Activated CD4-positive, alpha-beta T cell treated with anti-CD3 and anti-CD28 coated beads, Interleukin-2, amount 10 ng/mL, durations not matched to agents 7 days and 5 days (primary cell): ENCODE measurements around the gene IGFBP7. TPM values are rescaled to one million over a fixed set of nuclear protein-coding genes. Genes with fewer than 3 reads are reported as not detected.

ENCODE experiments used
- CTCF ChIA-PET: fragments of 350-600 bp; sonication (Branson Sonifier 250); formaldehyde crosslinking; loops from one replicate; lab custom pipeline; 2021; ENCODE audit warnings: antibody characterized with exemption; lab: Charles Lee
- POLR2A ChIA-PET: fragments of 350-600 bp; sonication (Branson Sonifier 250); formaldehyde crosslinking; loops from one replicate; lab custom pipeline; 2021; ENCODE audit warnings: antibody characterized with exemption; lab: Charles Lee
- DNase-seq: peaks from one replicate; pipeline ENCODE4 v3.0.0-alpha.2; 2020
- H3K27ac Mint-ChIP-seq: one replicate; pipeline ENCODE4 v1.8.0; 2021; ENCODE audit warnings: mild to moderate bottlenecking, moderate library complexity, mixed read lengths
- H3K27me3 Mint-ChIP-seq: one replicate; pipeline ENCODE4 v1.8.0; 2021; ENCODE audit warnings: mixed read lengths
- H3K36me3 Mint-ChIP-seq: one replicate; pipeline ENCODE4 v1.8.0; 2021; ENCODE audit warnings: low read depth, mixed read lengths
- H3K4me1 Mint-ChIP-seq: one replicate; pipeline ENCODE4 v1.8.0; 2021; ENCODE audit warnings: mixed read lengths
- H3K4me3 Mint-ChIP-seq: one replicate; pipeline ENCODE4 v1.8.0; 2021; ENCODE audit warnings: mild to moderate bottlenecking, moderate library complexity, mixed read lengths
- H3K9me3 Mint-ChIP-seq: one replicate; pipeline ENCODE4 v1.8.0; 2021; ENCODE audit warnings: mixed read lengths
- total RNA-seq, 2 experiments: library from RNA; stranded (reverse); gene quantifications; one replicate each; pipeline ENCODE4 v1.2.3, GENCODE V29; 2021

The IGFBP7 gene
- total RNA-seq, 2 experiments from 2014 or later, result 0.19 to 0.27 TPM

DNA sequence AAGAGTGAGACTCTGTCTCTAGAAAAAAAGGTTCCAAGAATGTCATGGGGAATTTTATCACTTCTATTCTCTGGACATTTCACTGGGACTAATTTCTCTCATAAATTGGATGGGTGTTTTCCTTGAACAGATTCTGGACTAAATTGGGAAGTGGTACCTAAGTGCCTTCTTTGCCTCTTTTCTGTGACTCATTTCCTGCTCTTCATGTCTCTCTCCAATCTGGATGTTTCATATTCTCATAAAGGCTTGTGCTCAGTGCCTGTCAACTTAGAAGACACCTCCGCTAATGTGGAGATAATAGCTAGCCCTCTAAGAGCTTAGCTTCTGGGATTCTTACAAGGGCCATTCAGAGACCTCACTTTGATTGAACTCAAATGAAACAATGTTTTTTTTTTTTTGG lies 38.0 kb upstream of the IGFBP7 start:
- CTCF ChIA-PET, result interaction anchor here (1.1 kb wide), 1 partner anchor 15 kb away, joined by 3 read pairs; no protein-coding TSS in a partner anchor

DNA sequence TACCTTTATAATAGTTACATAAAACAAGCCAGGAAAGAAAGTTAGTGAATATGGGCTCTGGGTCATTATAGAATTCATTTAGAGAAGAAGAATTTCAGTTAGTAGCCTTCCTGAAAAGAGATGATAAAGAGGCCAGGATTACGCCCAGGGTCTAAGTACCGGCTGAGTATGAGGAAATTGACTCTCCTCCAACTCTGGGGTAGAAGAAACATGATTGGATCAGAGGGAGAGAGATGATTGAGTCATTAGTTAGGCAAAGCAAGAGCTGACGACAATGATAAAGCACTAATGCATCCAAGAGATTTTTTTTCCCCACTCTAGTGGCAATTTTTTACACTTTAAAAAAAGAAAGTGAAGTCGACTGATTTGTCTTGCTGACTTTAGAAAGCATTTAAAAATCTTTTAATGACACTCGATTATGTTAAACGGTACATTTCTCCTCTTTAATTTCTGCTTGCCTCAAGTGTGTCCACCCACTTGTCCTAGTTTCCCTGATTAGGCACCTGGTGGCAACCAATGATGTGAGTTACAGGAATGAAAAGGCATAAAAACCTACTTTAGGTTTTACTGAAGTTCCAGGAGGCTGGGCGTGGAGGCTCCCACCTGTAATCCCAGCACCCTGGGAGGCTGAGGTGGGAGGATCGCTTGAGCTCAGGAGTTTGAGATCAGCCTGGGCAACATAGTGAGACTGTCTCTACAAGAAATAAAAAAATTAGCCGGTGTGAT lies 37.3 kb upstream of the IGFBP7 start:
- POLR2A ChIA-PET, result no interaction called here
- H3K27me3 Mint-ChIP-seq, result peaks cover 8% of the 10 kb centered on the region
- H3K4me3 Mint-ChIP-seq, result no peak overlapping the region
- CTCF ChIA-PET, result no interaction called here
- H3K36me3 Mint-ChIP-seq, result no peaks in the 10 kb centered on the region
- DNase-seq, result no peak
- H3K27ac Mint-ChIP-seq, result no peak overlapping the region
- no peaks in the 10 kb centered on the region for H3K4me1 Mint-ChIP-seq
- H3K9me3 Mint-ChIP-seq, result no peaks in the 10 kb centered on the region

More for the DNA sequence above, 38.0 kb upstream of the IGFBP7 start:
- Mint-ChIP-seq H3K27me3 (peaks cover 7% of the 10 kb centered on the region), H3K4me1 (no peaks in the 10 kb centered on the region), H3K4me3 (no peak overlapping the region), H3K27ac (no peak overlapping the region), H3K36me3 (no peaks in the 10 kb centered on the region), H3K9me3 (no peaks in the 10 kb centered on the region)
- no peak for DNase-seq
- POLR2A ChIA-PET, result no interaction called here

DNA sequence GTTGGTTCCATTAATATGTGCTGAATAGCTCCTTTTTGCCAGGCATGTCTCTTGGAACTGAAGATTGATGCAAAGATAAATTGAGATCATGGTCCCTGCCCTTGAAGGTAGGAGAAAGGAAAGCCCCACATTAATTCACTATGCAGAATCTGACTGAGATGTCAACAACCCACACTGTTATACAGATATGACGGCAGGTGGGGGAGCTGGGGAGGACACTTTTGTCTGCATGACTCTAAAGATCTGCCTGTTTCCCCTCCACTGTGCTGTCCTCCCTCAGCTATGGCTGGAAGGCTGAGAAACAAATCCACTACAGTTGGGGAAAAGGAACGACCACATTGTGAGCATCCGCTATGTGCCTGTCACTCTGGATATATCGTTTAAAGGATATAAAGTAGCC lies 36.3 kb upstream of the IGFBP7 start:
- Mint-ChIP-seq H3K27me3 (peaks cover 10% of the 10 kb centered on the region), H3K27ac (no peak overlapping the region), H3K36me3 (no peaks in the 10 kb centered on the region), H3K9me3 (no peaks in the 10 kb centered on the region), H3K4me3 (no peak overlapping the region), H3K4me1 (no peaks in the 10 kb centered on the region)
- no peak for DNase-seq
- ChIA-PET CTCF (no interaction called here), POLR2A (no interaction called here)

DNA sequence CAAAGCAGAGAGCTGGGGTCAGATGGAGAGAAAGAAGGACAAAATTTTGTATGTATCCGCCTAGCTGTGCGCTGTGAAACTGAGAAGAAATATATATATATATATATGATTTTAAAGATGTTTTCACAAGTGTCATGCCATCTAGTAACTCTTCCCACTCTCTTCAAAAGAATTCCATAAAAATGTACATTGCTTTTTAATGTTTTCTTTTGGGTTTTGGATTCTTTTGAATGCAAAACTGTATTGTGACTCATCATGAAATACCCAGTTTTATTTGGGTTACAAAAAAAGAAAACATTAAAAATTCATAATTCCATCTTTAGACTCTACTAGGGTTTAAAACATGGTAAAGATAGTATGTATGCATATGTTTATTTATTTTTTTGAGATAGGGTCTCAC lies 34.3 kb upstream of the IGFBP7 start:
- POLR2A ChIA-PET, result no interaction called here
- Mint-ChIP-seq H3K9me3 (no peaks in the 10 kb centered on the region), H3K27me3 (peaks cover 8% of the 10 kb centered on the region), H3K4me1 (no peaks in the 10 kb centered on the region), H3K27ac (no peak overlapping the region), H3K36me3 (no peaks in the 10 kb centered on the region), H3K4me3 (no peak overlapping the region)
- no peak for DNase-seq
- CTCF ChIA-PET, result no interaction called here

DNA sequence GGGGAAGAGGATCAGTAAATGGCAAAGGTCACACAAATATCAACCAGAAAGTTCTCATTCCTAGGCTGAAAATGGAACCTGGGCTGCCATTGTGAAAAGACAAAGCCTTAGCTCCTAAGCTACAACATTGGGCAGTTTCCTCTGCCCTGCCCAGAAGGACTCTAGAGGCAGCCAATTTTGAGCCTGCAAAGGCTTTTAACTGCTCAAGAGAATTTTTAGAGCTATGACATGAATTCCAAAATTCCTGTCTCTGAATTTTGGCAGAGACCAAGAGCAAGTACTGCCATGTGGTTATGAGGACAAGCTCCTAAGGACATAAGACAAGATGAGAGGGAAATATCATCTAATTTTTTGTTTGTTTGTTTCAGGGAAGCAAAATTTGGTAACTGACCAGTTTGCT lies 29.6 kb upstream of the IGFBP7 start:
- CTCF ChIA-PET, result interaction anchor here (1.3 kb wide), 1 partner anchor 24 kb away, joined by 3 read pairs; no protein-coding TSS in a partner anchor
- POLR2A ChIA-PET, result no interaction called here

DNA sequence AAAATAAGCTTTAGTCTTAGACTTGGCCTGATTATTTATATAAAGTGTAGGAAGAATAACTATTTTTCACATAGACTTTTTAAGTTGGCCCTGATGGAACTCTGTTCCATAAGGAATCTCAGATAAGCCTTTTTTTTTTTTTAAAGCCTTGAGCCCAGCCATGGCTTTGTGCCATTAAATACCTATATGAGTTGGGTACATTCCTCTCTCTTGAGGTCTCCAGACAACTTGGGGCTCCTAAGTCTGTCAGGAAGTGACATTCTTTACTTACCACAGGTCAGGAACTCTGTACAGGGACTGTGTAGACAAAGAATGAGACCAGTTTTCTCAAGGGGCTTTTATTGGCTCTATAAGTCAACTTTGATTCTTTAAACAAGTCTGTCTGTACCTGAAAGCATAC lies 27.1 kb upstream of the IGFBP7 start:
- Mint-ChIP-seq H3K36me3 (no peaks in the 10 kb centered on the region), H3K9me3 (peaks cover 4% of the 10 kb centered on the region), H3K27ac (no peak overlapping the region), H3K4me1 (no peaks in the 10 kb centered on the region), H3K4me3 (no peak overlapping the region), H3K27me3 (peaks cover 9% of the 10 kb centered on the region)
- POLR2A ChIA-PET, result no interaction called here
- no peak for DNase-seq
- CTCF ChIA-PET, result no interaction called here

More for the DNA sequence above, 29.6 kb upstream of the IGFBP7 start:
- DNase-seq, result no peak
- Mint-ChIP-seq H3K27ac (no peak overlapping the region), H3K4me1 (no peaks in the 10 kb centered on the region), H3K36me3 (no peaks in the 10 kb centered on the region), H3K4me3 (no peak overlapping the region), H3K27me3 (peaks cover 8% of the 10 kb centered on the region), H3K9me3 (peaks cover 4% of the 10 kb centered on the region)

DNA sequence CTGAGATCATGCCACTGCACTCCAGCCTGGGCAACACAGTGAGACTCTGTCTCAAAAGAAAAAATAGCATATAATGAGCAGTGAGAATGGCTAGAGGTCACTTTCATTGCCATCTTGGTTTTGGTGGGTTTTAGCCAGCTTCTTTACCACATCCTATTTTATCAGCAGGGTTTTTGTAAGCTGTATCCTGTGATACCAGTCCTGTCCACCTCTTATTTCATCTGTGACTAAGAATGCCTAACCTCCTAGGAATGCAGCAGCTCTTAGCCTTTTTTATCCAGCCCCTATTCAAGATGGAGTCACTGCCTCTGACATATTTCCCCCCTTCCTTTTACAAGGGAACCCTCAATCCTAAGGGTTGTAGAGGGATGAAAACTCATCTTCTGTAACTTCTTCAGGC lies 26.1 kb upstream of the IGFBP7 start:
- Mint-ChIP-seq H3K36me3 (no peaks in the 10 kb centered on the region), H3K9me3 (peaks cover 4% of the 10 kb centered on the region), H3K4me3 (no peak overlapping the region), H3K4me1 (no peaks in the 10 kb centered on the region), H3K27ac (no peak overlapping the region), H3K27me3 (peaks cover 6% of the 10 kb centered on the region)
- ChIA-PET POLR2A (no interaction called here), CTCF (no interaction called here)
- DNase-seq, result no peak

DNA sequence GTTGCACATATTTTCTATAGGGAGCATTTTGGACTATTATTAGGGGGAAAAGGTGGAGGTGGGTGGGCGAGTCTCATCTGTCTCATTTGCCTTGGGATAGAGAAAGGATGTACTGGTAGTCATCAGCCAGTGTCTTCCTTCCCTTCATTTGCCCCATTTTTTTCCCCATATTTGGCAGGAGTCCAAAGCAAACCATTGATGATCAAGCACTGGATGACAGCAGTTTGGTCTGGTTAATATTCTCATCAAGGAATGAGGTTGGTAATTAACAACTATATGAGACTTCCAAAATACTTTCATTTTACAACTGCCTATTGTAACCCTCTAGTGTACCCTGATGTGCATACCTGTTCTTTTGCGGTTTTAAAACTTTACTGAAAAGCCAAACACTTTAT lies 22.6 kb upstream of the IGFBP7 start:
- H3K4me1 Mint-ChIP-seq, result no peaks in the 10 kb centered on the region
- H3K27me3 Mint-ChIP-seq, result peaks cover 6% of the 10 kb centered on the region
- CTCF ChIA-PET, result no interaction called here
- POLR2A ChIA-PET, result no interaction called here
- H3K27ac Mint-ChIP-seq, result no peak overlapping the region
- no peak overlapping the region for H3K4me3 Mint-ChIP-seq
- no peaks in the 10 kb centered on the region for H3K36me3 Mint-ChIP-seq
- no peaks in the 10 kb centered on the region for H3K9me3 Mint-ChIP-seq
- no peak for DNase-seq

DNA sequence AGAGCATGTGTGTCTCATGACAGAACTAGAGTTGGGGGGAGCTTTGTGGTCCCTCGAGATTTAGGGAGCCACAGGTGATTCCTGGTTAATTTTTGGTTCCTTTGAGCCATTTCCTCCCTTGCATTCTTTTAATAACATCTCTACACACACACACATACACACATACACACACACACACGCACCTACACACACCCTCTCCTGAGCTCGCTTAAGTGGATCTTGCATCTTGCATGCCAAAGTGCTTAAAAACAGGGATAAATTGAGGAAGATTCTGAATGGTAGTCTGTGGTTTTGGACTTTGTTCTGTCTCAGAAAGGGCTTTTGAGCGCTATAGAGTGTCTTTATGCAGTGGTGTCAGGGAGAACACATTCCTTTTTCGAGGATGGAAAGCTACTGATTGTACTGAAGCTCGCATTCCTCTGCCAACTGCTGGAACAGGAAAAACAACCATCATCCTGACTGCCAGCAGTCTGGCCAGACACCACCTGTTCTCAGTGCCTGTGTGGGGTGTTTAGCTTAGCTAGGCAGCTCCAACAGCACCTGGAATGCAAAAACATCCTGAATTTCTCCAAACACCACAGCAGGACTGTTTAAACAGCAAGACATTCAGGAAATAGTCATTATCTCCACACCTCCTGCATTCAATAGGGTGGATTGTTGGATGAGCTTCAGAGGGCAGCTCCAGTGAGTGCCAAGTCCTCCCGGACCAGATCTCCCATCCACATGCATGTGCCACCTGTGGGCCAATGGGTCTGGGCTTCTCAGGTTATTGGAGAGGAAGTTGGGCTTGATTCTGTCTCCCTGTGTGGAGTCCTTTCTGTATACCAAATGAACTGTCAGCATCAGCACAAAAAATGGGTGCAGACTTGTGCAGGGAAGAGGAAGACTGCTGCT lies 21.9 kb upstream of the IGFBP7 start:
- H3K4me1 Mint-ChIP-seq, result no peaks in the 10 kb centered on the region
- peaks cover 6% of the 10 kb centered on the region for H3K27me3 Mint-ChIP-seq
- POLR2A ChIA-PET, result no interaction called here
- CTCF ChIA-PET, result no interaction called here
- no peak overlapping the region for H3K27ac Mint-ChIP-seq
- DNase-seq, result no peak
- no peaks in the 10 kb centered on the region for H3K36me3 Mint-ChIP-seq
- no peak overlapping the region for H3K4me3 Mint-ChIP-seq
- peaks cover under 1% of the 10 kb centered on the region for H3K9me3 Mint-ChIP-seq

DNA sequence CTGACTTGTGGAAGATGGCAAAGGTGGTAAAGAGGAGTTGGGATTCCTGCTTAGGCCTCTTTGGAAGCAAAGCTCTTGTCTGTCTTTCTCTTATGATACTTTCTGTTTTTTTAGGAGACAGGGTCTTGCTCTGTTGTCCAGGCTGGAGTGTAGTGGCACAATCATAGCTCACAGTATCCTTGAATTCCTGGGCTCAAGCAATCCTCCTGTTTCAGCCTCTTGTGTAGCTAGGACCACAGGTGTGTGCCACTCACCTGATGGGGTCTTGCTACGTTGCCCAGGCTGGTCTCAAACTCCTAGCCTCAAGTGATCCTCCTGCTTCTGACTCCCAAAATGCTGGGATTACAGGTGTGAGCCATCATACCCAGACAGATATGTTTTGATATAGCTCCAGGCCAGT lies 19.3 kb upstream of the IGFBP7 start:
- peaks cover 6% of the 10 kb centered on the region for H3K9me3 Mint-ChIP-seq
- DNase-seq, result no peak
- H3K27ac Mint-ChIP-seq, result no peak overlapping the region
- peaks cover 6% of the 10 kb centered on the region for H3K27me3 Mint-ChIP-seq
- no peaks in the 10 kb centered on the region for H3K36me3 Mint-ChIP-seq
- ChIA-PET POLR2A (interaction anchor here (0.6 kb wide), 1 partner anchor 487 kb away, joined by 3 read pairs; no protein-coding TSS in a partner anchor), CTCF (no interaction called here)
- no peak overlapping the region for H3K4me3 Mint-ChIP-seq
- H3K4me1 Mint-ChIP-seq, result no peaks in the 10 kb centered on the region

DNA sequence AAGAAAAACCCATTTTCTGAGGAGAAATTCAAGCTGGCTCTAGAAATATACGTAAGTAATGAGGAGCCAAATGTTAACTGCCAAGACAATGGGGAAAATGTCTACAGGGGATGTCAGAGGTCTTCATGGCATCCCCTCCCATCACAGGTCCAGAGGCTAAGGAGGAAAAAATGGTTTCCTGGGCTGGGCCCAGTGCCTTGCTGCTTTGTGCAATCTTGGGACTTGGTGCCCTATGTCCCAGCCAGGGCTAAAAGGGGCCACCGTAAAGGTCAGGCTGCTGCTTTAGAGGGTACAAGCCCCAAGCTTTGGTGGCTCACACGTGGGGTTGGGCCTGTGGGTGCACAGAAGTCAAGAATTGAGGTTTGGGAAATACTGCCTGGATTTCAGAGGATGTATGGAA lies 17.2 kb upstream of the IGFBP7 start:
- Mint-ChIP-seq H3K36me3 (no peaks in the 10 kb centered on the region), H3K27me3 (no peaks in the 10 kb centered on the region), H3K4me3 (no peak overlapping the region), H3K4me1 (no peaks in the 10 kb centered on the region), H3K9me3 (peaks cover 6% of the 10 kb centered on the region), H3K27ac (no peak overlapping the region)
- no peak for DNase-seq
- ChIA-PET POLR2A (no interaction called here), CTCF (no interaction called here)

DNA sequence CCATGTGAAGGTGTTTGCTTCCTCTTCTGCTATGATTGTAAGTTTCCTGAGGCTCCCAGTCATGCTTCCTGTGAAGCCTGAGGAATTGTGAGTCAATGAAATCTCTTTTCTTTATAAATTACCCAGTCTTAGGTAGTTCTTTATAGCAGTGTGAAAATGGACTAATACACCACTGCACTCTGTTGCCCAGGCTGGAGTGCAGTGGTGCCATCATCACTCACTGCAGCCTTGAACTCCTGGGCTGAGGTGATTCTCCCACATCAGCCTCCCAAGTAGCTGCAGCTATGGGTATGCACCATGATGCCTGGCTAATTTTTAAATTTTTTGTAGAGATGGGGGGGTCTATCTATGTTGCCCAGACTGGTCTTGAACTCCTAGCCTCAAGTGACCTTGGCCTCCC lies 15.8 kb upstream of the IGFBP7 start:
- no peaks in the 10 kb centered on the region for H3K27me3 Mint-ChIP-seq
- no peaks in the 10 kb centered on the region for H3K36me3 Mint-ChIP-seq
- POLR2A ChIA-PET, result no interaction called here
- CTCF ChIA-PET, result no interaction called here
- peaks cover 6% of the 10 kb centered on the region for H3K9me3 Mint-ChIP-seq
- no peaks in the 10 kb centered on the region for H3K4me1 Mint-ChIP-seq
- no peak overlapping the region for H3K4me3 Mint-ChIP-seq
- no peak for DNase-seq
- no peak overlapping the region for H3K27ac Mint-ChIP-seq

DNA sequence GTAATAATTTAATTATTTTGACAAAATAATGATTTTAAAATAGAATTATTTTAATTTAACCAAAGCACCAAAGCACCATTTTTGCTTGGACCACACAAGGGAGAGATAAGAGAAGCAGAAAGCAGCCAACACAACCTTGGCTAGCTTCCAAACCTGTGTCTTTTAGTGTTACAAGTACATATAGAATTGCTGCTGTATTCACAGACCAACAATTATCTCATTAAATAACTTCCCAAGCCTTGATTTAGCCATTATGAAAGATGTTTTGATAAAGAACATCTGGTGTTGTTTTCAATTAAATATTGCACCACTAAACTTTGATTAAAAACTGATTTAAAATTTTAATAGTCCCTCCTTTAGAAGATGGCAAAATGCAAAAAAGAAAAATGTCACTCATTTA lies 14.0 kb upstream of the IGFBP7 start:
- Mint-ChIP-seq H3K9me3 (peaks cover 6% of the 10 kb centered on the region), H3K27me3 (peaks cover under 1% of the 10 kb centered on the region), H3K4me3 (no peak overlapping the region), H3K36me3 (no peaks in the 10 kb centered on the region), H3K27ac (no peak overlapping the region), H3K4me1 (no peaks in the 10 kb centered on the region)
- ChIA-PET CTCF (no interaction called here), POLR2A (no interaction called here)
- no peak for DNase-seq
